ENCODE measurements around the gene WDR7. TPM values are rescaled to one million over a fixed set of nuclear protein-coding genes. Genes with fewer than 3 reads are reported as not detected.

The WDR7 gene
- total and polyA plus RNA-seq, 10 of the 15 experiments (the other 5 are each of a cell fraction or from before 2014, with no cell fraction given): 2.8 to 16.5 (median 11.7) TPM

DNA sequence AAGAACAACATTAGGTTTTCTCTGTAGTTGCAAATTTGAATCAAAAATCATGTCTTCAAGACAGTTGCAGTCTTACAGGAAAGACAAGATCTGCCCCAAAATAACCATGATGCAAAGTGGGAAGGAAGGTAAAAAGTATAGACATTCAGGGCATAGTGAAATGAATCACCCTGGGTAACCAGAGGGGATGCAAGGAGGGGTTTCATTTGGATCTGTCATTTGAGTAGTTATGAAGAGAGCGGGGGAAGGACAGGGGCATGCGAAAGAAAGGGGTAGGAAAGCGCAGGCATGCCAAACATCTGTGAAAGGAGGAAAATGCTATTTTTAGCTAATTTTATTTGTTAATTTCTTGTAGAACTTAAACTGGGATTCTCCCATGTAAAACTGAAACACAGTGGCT is 276.6 kb downstream of the WDR7 start:
- DNase-seq (ENCODE audit: low read depth, low spot score) (no peak), FAIRE-seq (no peak), ATAC-seq (no peak)
- BruUV-seq (replicated peaks): no TSS peak
- no peaks in the 10 kb centered on the region for H3K36me3 ChIP-seq (ENCODE audit: control insufficient read depth in 2 of 2, insufficient read depth in 2 of 2, low read length in 1 of 2)
- H3K9me3 ChIP-seq (replicated peaks; ENCODE audit: control insufficient read depth, insufficient read depth, low read length): no peaks in the 10 kb centered on the region
- intact Hi-C loops (cut with micrococcal nuclease; ENCODE audit: unreplicated experiment): no loop called here
- TF ChIP-seq EED (IDR thresholded peaks at IDR 0.05; ENCODE audit: low read depth) (no peak), JUNB (IDR thresholded peaks at IDR 0.05) (peak; percentile 71)
- no peak overlapping the region for H2AFZ ChIP-seq (ENCODE audit: control insufficient read depth, low read depth, low read length)
- SMC1A ChIA-PET (ENCODE audit: uncharacterized antibody, unreplicated experiment): interaction anchor here (0.7 to 2.0 kb wide), 4 partner anchors 10 to 58 kb away, joined by 3 to 9 read pairs (median 4); no protein-coding TSS in a partner anchor
- H3K79me2 ChIP-seq (ENCODE audit: control insufficient read depth, insufficient read depth, low read length): no peaks in the 10 kb centered on the region
- POLR2A ChIA-PET: no interaction called here
- no peak overlapping the region for H3K4me3 ChIP-seq
- H3K4me2 ChIP-seq (ENCODE audit: control insufficient read depth, insufficient read depth): no peak overlapping the region
- 69% methylated on average over 3 of the region's 3 CpGs for WGBS (ENCODE audit: insufficient coverage, insufficient replicate concordance, low lambda C conversion rate, missing lambda C conversion rate)
- no peak overlapping the region for H3K27ac ChIP-seq (ENCODE audit: control insufficient read depth, insufficient read depth)
- no peak overlapping the region for H3K9ac ChIP-seq (ENCODE audit: control insufficient read depth, insufficient read depth, low read length)
- RAD21 ChIA-PET (ENCODE audit: unreplicated experiment): no interaction called here
- in situ Hi-C loops (cut with MboI): no loop called here
- CTCF ChIA-PET: interaction anchor here (1.5 kb wide), 1 partner anchor 59 kb away, joined by 4 read pairs; no protein-coding TSS in a partner anchor
- no peaks in the 10 kb centered on the region for H3K27me3 ChIP-seq (replicated peaks in 1 of 2; ENCODE audit: control insufficient read depth in 2 of 2, insufficient read depth in 2 of 2, low read length in 1 of 2)
- H3K4me1 ChIP-seq (ENCODE audit: control insufficient read depth, insufficient read depth, low read length): no peaks in the 10 kb centered on the region
- no peaks in the 10 kb centered on the region for H4K20me1 ChIP-seq (ENCODE audit: control insufficient read depth, insufficient read depth)

- Histone ChIP-seq H3K4me2 (ENCODE audit: control insufficient read depth, insufficient read depth) (no peak overlapping the region), H3K9me3 (replicated peaks; ENCODE audit: control insufficient read depth, insufficient read depth, low read length) (no peaks in the 10 kb centered on the region), H4K20me1 (ENCODE audit: control insufficient read depth, insufficient read depth) (no peaks in the 10 kb centered on the region), H3K79me2 (ENCODE audit: control insufficient read depth, insufficient read depth, low read length) (no peaks in the 10 kb centered on the region), H3K27ac (ENCODE audit: control insufficient read depth, insufficient read depth) (no peak overlapping the region), H3K9ac (ENCODE audit: control insufficient read depth, insufficient read depth, low read length) (no peak overlapping the region), H3K4me1 (ENCODE audit: control insufficient read depth, insufficient read depth, low read length) (no peaks in the 10 kb centered on the region), H3K27me3 (replicated peaks in 1 of 2; ENCODE audit: control insufficient read depth in 2 of 2, insufficient read depth in 2 of 2, low read length in 1 of 2) (no peaks in the 10 kb centered on the region), H3K4me3 (no peak overlapping the region), H2AFZ (ENCODE audit: control insufficient read depth, low read depth, low read length) (no peak overlapping the region), H3K36me3 (ENCODE audit: control insufficient read depth in 2 of 2, insufficient read depth in 2 of 2, low read length in 1 of 2) (no peaks in the 10 kb centered on the region)
- ChIA-PET RAD21 (ENCODE audit: unreplicated experiment) (no interaction called here), CTCF (interaction anchor here (0.9 to 1.5 kb wide), 2 partner anchors 15 to 517 kb away, joined by 3 read pairs; no protein-coding TSS in a partner anchor), SMC1A (ENCODE audit: uncharacterized antibody, unreplicated experiment) (interaction anchor here (1.2 kb wide), 1 partner anchor 28 kb away, joined by 5 read pairs; no protein-coding TSS in a partner anchor), POLR2A (no interaction called here)
- 99% methylated on average over 5 of the region's 5 CpGs for WGBS (ENCODE audit: insufficient coverage, insufficient replicate concordance, low lambda C conversion rate, missing lambda C conversion rate)
- DNase-seq (ENCODE audit: low read depth, low spot score) (no peak), FAIRE-seq (no peak), ATAC-seq (no peak)
- BruUV-seq (replicated peaks): no TSS peak
- no peak for TF ChIP-seq ZNF622 (IDR thresholded peaks at IDR 0.05)
- no peak for TF ChIP-seq ESRRA (IDR thresholded peaks at IDR 0.05; ENCODE audit: low read length)
- no peak for TF ChIP-seq ZZZ3 (IDR thresholded peaks at IDR 0.05; ENCODE audit: control insufficient read depth, insufficient read length, low read depth)
- TF ChIP-seq IKZF2 (IDR thresholded peaks at IDR 0.05): no peak
- no peak for TF ChIP-seq NRF1 (conservative IDR thresholded peaks at IDR 0.05; ENCODE audit: low read depth, low read length)
- no peak for TF ChIP-seq ZNF274 (IDR thresholded peaks at IDR 0.05; ENCODE audit: insufficient read depth, insufficient read length)
- TF ChIP-seq CHD1 (IDR thresholded peaks at IDR 0.05; ENCODE audit: low read depth, low read length): no peak
- no peak for TF ChIP-seq POU2F2 (IDR thresholded peaks at IDR 0.05; ENCODE audit: borderline replicate concordance, low read depth, low read length)
- no peak for TF ChIP-seq DPF2 (IDR thresholded peaks at IDR 0.05)
- TF ChIP-seq NFIC (IDR thresholded peaks at IDR 0.05; ENCODE audit: low read depth, low read length): no peak
- no peak for TF ChIP-seq ZNF217 (IDR thresholded peaks at IDR 0.05)
- TF ChIP-seq, protein P1, sequence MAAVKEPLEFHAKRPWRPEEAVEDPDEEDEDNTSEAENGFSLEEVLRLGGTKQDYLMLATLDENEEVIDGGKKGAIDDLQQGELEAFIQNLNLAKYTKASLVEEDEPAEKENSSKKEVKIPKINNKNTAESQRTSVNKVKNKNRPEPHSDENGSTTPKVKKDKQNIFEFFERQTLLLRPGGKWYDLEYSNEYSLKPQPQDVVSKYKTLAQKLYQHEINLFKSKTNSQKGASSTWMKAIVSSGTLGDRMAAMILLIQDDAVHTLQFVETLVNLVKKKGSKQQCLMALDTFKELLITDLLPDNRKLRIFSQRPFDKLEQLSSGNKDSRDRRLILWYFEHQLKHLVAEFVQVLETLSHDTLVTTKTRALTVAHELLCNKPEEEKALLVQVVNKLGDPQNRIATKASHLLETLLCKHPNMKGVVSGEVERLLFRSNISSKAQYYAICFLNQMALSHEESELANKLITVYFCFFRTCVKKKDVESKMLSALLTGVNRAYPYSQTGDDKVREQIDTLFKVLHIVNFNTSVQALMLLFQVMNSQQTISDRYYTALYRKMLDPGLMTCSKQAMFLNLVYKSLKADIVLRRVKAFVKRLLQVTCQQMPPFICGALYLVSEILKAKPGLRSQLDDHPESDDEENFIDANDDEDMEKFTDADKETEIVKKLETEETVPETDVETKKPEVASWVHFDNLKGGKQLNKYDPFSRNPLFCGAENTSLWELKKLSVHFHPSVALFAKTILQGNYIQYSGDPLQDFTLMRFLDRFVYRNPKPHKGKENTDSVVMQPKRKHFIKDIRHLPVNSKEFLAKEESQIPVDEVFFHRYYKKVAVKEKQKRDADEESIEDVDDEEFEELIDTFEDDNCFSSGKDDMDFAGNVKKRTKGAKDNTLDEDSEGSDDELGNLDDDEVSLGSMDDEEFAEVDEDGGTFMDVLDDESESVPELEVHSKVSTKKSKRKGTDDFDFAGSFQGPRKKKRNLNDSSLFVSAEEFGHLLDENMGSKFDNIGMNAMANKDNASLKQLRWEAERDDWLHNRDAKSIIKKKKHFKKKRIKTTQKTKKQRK (IDR thresholded peaks at IDR 0.05; ENCODE audit: low read depth, low read length): no peak
- no peak for TF ChIP-seq IKZF1 (conservative IDR thresholded peaks at IDR 0.05)
- no peak for TF ChIP-seq EP300 (IDR thresholded peaks at IDR 0.05; ENCODE audit: borderline replicate concordance in 1 of 2, control insufficient read depth in 1 of 2, low read depth in 2 of 2, low read length in 2 of 2)
- intact Hi-C loops (cut with micrococcal nuclease; ENCODE audit: unreplicated experiment) (no loop called here), in situ Hi-C loops (cut with MboI) (no loop called here)
Measured at GRCh38 chr18:56929886-56930285, 278.7 kb downstream of the WDR7 start.
